Suprapubic skin (tissue), 4 donors: Measurements from ENCODE around the gene DST. TPM values are rescaled to one million over a fixed set of nuclear protein-coding genes. Genes with fewer than 3 reads are reported as not detected.

Experiments
- DNase-seq, 2 donors: peaks; one replicate each; pipeline ENCODE4 v3.0.0-alpha.2; 2019; ENCODE audit warnings: low spot score in 2 of 2
- H3K27ac ChIP-seq: fragments of 200-600 bp; sonication (generic); one replicate; pipeline ENCODE4 v1.5.1; 2019
- H3K27me3 ChIP-seq: fragments of 200-600 bp; sonication (generic); one replicate; pipeline ENCODE4 v1.5.1; 2019
- H3K36me3 ChIP-seq: fragments of 200-600 bp; sonication (generic); one replicate; pipeline ENCODE4 v1.5.1; 2019
- H3K4me1 ChIP-seq: fragments of 200-600 bp; sonication (generic); one replicate; pipeline ENCODE4 v1.5.1; 2019
- H3K4me3 ChIP-seq: fragments of 200-600 bp; sonication (generic); one replicate; pipeline ENCODE4 v1.5.1; 2019; ENCODE audit warnings: mild to moderate bottlenecking
- H3K9me3 ChIP-seq: fragments of 200-600 bp; sonication (generic); one replicate; pipeline ENCODE4 v1.5.1; 2019
- CTCF ChIP-seq, 2 donors: fragments of 200-600 bp in 1 of 2; fragments of 450-650 bp in 1 of 2; sonication (generic) in 1 of 2; IDR thresholded peaks; one replicate each; pipeline ENCODE4 v1.5.1; 2016 to 2019; ENCODE audit warnings: antibody characterized with exemption in 2 of 2, mild to moderate bottlenecking in 1 of 2, moderate library complexity in 1 of 2
- EP300 ChIP-seq: sonication (generic); formaldehyde crosslinking; IDR thresholded peaks from one replicate; pipeline ENCODE4 v1.6.1; 2017; ENCODE audit warnings: antibody characterized with exemption
- POLR2A ChIP-seq, 2 donors: fragments of 450-650 bp; IDR thresholded peaks; one replicate each; pipeline ENCODE4 v1.6.1; 2017; ENCODE audit warnings: antibody characterized with exemption in 2 of 2, mild to moderate bottlenecking in 2 of 2, moderate library complexity in 2 of 2
- POLR2AphosphoS5 ChIP-seq, 3 donors: sonication (generic); formaldehyde crosslinking; IDR thresholded peaks; one replicate each; pipeline ENCODE4 v1.6.1; 2017; ENCODE audit warnings: antibody characterized with exemption in 3 of 3
- WGBS: methylation state at CpG from one replicate; pipeline ENCODE4 v1.1.5; 2018; 5-methylcytosine and 5-hydroxymethylcytosine counted together
- total RNA-seq, 4 donors: library from RNA; depleted of rRNA; stranded (reverse); fragments of >200 nt; gene quantifications; one replicate each; pipeline ENCODE4 v1.1.0, GENCODE V29; 2016

DST gene
- total RNA-seq, 4 donors from 2014 or later: 637 to 1,048 (median 751) TPM

GRCh38 chr6:56575736-56576135 is 67.0 kb downstream of the DST start:
- WGBS: 88% methylated on average over 3 of the region's 3 CpGs
- no peak overlapping the region for H3K4me3 ChIP-seq
- H3K9me3 ChIP-seq: no peaks in the 10 kb centered on the region
- no peaks in the 10 kb centered on the region for H3K27me3 ChIP-seq
- TF ChIP-seq POLR2AphosphoS5 (IDR thresholded peaks at IDR 0.05) (no peak), CTCF (IDR thresholded peaks at IDR 0.05) (no peak), POLR2A (IDR thresholded peaks at IDR 0.05) (no peak), EP300 (no peak)
- H3K36me3 ChIP-seq: peaks cover 18% of the 10 kb centered on the region
- no peaks in the 10 kb centered on the region for H3K4me1 ChIP-seq
- DNase-seq: no peak
- no peak overlapping the region for H3K27ac ChIP-seq

- Histone ChIP-seq H3K36me3 (peaks cover 18% of the 10 kb centered on the region), H3K9me3 (no peaks in the 10 kb centered on the region), H3K4me3 (no peak overlapping the region), H3K4me1 (no peaks in the 10 kb centered on the region), H3K27ac (no peak overlapping the region), H3K27me3 (no peaks in the 10 kb centered on the region)
- WGBS: 88% methylated on average over 2 of the region's 2 CpGs
- TF ChIP-seq POLR2A (IDR thresholded peaks at IDR 0.05) (no peak), POLR2AphosphoS5 (IDR thresholded peaks at IDR 0.05) (no peak), EP300 (no peak), CTCF (IDR thresholded peaks at IDR 0.05) (no peak)
- no peak for DNase-seq
Observed at GRCh38 chr6:56574292-56574691, 68.4 kb downstream of the DST start.

- Histone ChIP-seq H3K4me1 (no peaks in the 10 kb centered on the region), H3K27ac (no peak overlapping the region), H3K9me3 (no peaks in the 10 kb centered on the region), H3K36me3 (peaks cover 20% of the 10 kb centered on the region), H3K27me3 (no peaks in the 10 kb centered on the region), H3K4me3 (no peak overlapping the region)
- DNase-seq: no peak
- TF ChIP-seq CTCF (IDR thresholded peaks at IDR 0.05) (no peak), EP300 (no peak), POLR2A (IDR thresholded peaks at IDR 0.05) (no peak), POLR2AphosphoS5 (IDR thresholded peaks at IDR 0.05) (no peak)
- WGBS: 77% methylated on average over 2 of the region's 2 CpGs
Observed at GRCh38 chr6:56573624-56574023, 69.1 kb downstream of the DST start.

- Histone ChIP-seq H3K27ac (no peak overlapping the region), H3K36me3 (peaks cover 22% of the 10 kb centered on the region), H3K4me3 (no peak overlapping the region), H3K9me3 (no peaks in the 10 kb centered on the region), H3K27me3 (no peaks in the 10 kb centered on the region), H3K4me1 (no peaks in the 10 kb centered on the region)
- TF ChIP-seq POLR2A (IDR thresholded peaks at IDR 0.05) (no peak), EP300 (no peak), POLR2AphosphoS5 (IDR thresholded peaks at IDR 0.05) (no peak), CTCF (IDR thresholded peaks at IDR 0.05) (no peak)
- 29% methylated on average over 3 of the region's 3 CpGs for WGBS
- no peak for DNase-seq
Observed at GRCh38 chr6:56572788-56573471, 69.8 kb downstream of the DST start.

- no peak for DNase-seq
- no peak overlapping the region for H3K4me3 ChIP-seq
- H3K27me3 ChIP-seq: no peaks in the 10 kb centered on the region
- no peak overlapping the region for H3K27ac ChIP-seq
- 63% methylated on average over 4 of the region's 4 CpGs for WGBS
- no peak for TF ChIP-seq POLR2A (IDR thresholded peaks at IDR 0.05)
- TF ChIP-seq EP300: no peak
- H3K36me3 ChIP-seq: peaks cover 22% of the 10 kb centered on the region
- no peaks in the 10 kb centered on the region for H3K9me3 ChIP-seq
- H3K4me1 ChIP-seq: no peaks in the 10 kb centered on the region
Observed at GRCh38 chr6:56571605-56572004, 71.1 kb downstream of the DST start.
